ENCODE measurements around the gene AFTPH.

AFTPH gene

GRCh38 chr2:64523666-64524603 is at the start of gene AFTPH:
Gene AFTPH (plus strand): TSS chr2:64524328. CDS start chr2:64551475, 27,147 bp downstream.
- DNase-seq, result peak; percentile 99

- no peak for DNase-seq
Measured at GRCh38 chr2:64474636-64475035, 49.5 kb upstream of the AFTPH start.

GRCh38 chr2:64477037-64477436 is 47.1 kb upstream of the AFTPH start:
- no peak for DNase-seq

- no peak for DNase-seq
Measured at GRCh38 chr2:64477979-64478378, 46.1 kb upstream of the AFTPH start.

GRCh38 chr2:64478502-64479230 is 45.5 kb upstream of the AFTPH start:
- DNase-seq, result no peak

GRCh38 chr2:64479259-64480117 is 44.6 kb upstream of the AFTPH start:
- no peak for DNase-seq

- DNase-seq, result no peak
Measured at GRCh38 chr2:64481665-64482064, 42.5 kb upstream of the AFTPH start.

- no peak for DNase-seq
Measured at GRCh38 chr2:64482243-64482642, 41.9 kb upstream of the AFTPH start.

GRCh38 chr2:64482765-64483504 is 41.2 kb upstream of the AFTPH start:
- DNase-seq, result no peak

GRCh38 chr2:64485331-64485730 is 38.8 kb upstream of the AFTPH start:
- DNase-seq, result no peak

GRCh38 chr2:64485961-64486360 is 38.2 kb upstream of the AFTPH start:
- no peak for DNase-seq

- DNase-seq, result no peak
Measured at GRCh38 chr2:64487256-64488049, 36.7 kb upstream of the AFTPH start.

GRCh38 chr2:64488050-64488974 is 35.8 kb upstream of the AFTPH start:
- DNase-seq, result peak; percentile 80

- DNase-seq, result no peak
Measured at GRCh38 chr2:64489081-64489751, 34.9 kb upstream of the AFTPH start.

- DNase-seq, result no peak
Measured at GRCh38 chr2:64491426-64491825, 32.7 kb upstream of the AFTPH start.

- no peak for DNase-seq
Measured at GRCh38 chr2:64492272-64492671, 31.9 kb upstream of the AFTPH start.

- no peak for DNase-seq
Measured at GRCh38 chr2:64492821-64493220, 31.3 kb upstream of the AFTPH start.

- no peak for DNase-seq
Measured at GRCh38 chr2:64493788-64494187, 30.3 kb upstream of the AFTPH start.

- DNase-seq, result no peak
Measured at GRCh38 chr2:64498438-64498837, 25.7 kb upstream of the AFTPH start.

- no peak for DNase-seq
Measured at GRCh38 chr2:64500549-64500948, 23.6 kb upstream of the AFTPH start.
